ENCODE results near the gene SEMA3G.

Gene SEMA3G

DNA sequence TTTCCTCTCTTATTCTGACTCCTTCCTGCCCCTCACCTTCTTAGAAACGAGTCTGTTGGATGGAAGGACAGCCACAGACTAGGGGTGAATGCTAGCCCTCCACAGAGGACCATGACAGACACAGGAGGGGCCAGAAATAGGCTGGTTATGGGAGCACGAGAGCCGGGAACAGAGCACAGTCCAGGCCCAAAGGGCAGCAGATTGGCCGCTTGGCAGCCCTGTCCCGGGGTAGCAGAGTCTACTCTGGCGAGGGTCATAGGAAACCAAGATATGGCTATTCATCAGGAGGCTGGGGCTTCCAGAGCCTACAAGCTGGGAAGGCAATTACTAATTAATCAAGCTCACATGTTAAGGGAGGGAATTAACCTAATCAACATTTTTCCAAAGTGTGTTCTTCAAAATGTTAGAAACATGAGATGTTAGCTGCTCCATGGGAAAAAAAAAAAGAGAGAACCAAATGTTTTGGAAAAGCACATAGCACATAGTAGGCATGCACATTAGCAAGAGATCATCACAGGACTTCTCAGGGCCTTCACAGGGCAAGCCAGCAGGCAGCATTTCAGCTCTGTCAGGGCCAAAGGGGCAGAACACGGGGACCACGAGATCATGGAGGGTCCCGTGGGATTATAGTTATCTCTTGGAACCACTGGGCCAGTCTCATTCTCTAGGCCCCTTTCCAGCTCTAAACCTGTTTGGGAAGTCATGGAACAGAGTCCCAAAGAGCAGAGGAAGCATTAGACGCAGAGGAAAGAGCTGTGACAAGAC is 13.3 kb downstream of the SEMA3G start:
- TF ChIP-seq, protein P1, sequence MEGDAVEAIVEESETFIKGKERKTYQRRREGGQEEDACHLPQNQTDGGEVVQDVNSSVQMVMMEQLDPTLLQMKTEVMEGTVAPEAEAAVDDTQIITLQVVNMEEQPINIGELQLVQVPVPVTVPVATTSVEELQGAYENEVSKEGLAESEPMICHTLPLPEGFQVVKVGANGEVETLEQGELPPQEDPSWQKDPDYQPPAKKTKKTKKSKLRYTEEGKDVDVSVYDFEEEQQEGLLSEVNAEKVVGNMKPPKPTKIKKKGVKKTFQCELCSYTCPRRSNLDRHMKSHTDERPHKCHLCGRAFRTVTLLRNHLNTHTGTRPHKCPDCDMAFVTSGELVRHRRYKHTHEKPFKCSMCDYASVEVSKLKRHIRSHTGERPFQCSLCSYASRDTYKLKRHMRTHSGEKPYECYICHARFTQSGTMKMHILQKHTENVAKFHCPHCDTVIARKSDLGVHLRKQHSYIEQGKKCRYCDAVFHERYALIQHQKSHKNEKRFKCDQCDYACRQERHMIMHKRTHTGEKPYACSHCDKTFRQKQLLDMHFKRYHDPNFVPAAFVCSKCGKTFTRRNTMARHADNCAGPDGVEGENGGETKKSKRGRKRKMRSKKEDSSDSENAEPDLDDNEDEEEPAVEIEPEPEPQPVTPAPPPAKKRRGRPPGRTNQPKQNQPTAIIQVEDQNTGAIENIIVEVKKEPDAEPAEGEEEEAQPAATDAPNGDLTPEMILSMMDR (IDR thresholded peaks at IDR 0.05; ENCODE audit: insufficient read depth, low read depth, low read length, missing control alignments): no peak
- H3K4me3 ChIP-seq (ENCODE audit: low read length): no peak overlapping the region
- DNase-seq (ENCODE audit: low read depth): no peak

DNA sequence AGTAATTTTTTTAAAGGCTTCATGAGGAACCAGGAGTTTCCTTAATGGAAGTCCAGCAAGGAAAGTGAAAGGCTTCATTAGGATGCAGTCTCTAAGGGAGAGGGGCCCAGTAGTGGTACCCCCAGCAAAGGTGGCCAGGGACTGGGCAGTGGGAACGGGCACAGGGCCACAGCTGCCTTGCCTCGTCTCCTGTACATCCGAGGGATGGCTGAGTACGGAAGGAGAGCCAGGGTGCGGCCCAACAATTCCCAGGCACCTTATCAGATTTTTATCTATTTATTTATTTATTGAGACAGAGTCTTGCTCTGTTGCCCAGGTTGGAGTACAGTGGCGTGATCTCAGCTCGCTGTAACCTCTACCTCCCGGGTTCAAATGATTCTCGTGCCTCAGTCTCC is 14.5 kb downstream of the SEMA3G start:
- TF ChIP-seq, protein P1 (IDR thresholded peaks at IDR 0.05; ENCODE audit: insufficient read depth, low read depth, low read length, missing control alignments): no peak
- DNase-seq (ENCODE audit: low read depth): no peak
- H3K4me3 ChIP-seq (ENCODE audit: low read length): no peak overlapping the region

DNA sequence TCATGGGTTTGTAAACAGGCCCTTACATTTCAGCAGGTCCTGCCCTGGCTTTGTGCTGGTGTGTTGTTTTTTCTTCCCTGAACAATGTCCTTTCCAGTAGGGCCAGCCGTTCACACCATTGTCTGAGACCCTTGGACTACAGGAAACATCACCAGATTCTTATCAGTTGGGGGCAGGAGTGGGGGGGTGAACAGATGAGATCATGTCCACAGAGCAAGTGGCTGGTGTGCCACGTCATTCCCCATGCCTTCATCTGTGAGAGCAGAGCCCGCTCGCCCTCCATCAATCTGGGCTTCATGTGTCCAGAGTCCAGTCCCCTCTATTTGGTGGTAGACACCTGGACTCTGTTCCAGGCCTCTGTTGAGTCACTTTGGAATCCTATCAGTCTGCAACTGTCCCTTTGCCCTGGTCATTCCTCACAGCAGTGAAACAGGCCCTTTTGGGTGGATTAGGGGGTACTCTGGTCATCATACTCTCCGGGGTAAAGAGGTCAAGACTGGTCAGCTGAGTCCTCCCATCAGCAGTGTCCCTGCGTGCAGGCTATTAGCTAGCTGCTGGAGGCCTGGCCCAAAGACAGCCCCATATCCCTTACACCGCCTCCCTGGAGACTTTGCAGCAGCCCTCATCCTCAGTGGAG is 15.0 kb downstream of the SEMA3G start:
- H3K4me3 ChIP-seq (ENCODE audit: low read length): no peak overlapping the region
- TF ChIP-seq, protein P1 (IDR thresholded peaks at IDR 0.05; ENCODE audit: insufficient read depth, low read depth, low read length, missing control alignments): no peak
- no peak for DNase-seq (ENCODE audit: low read depth)

DNA sequence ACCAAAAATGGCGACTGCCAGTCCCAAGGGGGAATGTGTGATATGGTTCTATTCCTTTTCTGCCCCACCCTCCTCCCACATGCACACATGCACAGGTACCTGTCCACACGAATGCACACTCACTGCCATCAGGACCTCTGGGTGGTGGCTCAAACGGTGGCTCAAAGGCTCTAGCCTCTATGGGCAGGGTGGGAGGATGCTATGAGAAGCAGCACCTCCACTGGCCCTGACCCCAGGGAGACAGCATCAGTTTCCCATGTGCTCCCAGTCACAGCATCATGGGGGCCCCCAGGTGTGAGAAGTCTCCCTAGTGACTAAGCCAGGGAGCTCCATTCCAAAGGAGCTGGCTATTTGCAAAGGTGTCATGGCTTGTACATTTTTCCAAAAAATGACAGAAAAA is 15.9 kb downstream of the SEMA3G start:
- TF ChIP-seq, protein P1 (IDR thresholded peaks at IDR 0.05; ENCODE audit: insufficient read depth, low read depth, low read length, missing control alignments): no peak
- no peak for DNase-seq (ENCODE audit: low read depth)
- no peak overlapping the region for H3K4me3 ChIP-seq (ENCODE audit: low read length)

DNA sequence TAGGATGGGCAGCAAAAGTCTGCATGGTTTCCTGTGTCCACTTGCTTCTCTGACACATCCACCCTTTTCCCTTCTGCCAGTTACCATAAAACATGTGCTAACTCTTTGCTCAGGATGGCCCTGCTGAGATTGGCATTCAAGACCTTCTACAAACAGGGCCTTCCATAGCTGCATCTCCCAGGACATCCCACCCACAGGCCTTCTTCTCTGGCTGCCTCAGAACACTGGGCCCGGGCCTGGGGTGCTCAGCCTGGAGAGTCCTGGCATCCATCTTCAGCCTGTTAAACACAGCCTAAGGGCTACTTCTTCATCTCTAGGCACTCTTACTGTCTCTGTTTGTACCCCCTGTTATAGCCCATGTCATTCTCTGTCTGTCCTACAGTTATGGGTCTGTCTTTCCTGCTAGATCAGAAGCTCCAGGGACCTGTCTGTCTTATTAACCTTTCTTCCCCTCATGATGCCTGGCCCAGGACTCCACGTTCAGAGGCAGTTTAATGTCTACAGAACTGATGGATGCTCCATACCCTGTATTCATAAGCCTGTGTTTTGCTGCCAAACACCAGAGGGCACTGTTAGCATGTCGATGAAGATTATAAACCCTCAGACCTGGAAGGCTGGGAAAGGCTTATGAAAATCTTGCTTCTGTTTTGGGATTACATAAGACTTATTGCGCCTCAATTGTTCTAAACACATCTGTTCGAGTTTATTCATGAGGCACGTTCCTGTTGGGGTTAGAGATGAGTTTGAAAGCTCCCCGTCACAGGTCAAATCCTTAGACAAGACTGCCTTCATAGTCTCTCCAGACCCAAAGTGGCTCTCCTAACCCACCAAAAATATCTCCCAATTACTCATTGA is 16.5 kb downstream of the SEMA3G start:
- TF ChIP-seq, protein P1 (IDR thresholded peaks at IDR 0.05; ENCODE audit: insufficient read depth, low read depth, low read length, missing control alignments): peak; percentile 84
- no peak overlapping the region for H3K4me3 ChIP-seq (ENCODE audit: low read length)
- DNase-seq (ENCODE audit: low read depth): peak; percentile 78

DNA sequence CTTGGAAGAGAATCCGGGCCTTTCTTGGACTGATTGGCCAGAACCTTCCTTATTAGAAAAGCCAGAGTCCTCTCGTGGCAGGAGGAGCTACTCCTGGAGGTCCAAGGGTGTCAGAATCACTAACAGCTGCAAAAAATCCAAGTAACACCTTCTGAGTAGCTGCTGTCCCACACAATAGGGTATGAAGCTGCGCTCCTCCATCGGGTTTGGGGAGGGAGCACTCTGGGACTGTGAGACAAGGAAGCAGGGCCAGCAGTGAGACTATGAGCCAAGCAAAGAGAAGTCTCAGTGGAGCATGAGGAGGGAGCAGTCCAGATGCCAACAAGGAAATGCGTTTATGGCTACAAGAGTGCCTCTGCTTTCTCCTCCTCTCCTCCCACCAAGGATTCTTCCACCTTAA is 21.7 kb downstream of the SEMA3G start:
- TF ChIP-seq, protein P1 (IDR thresholded peaks at IDR 0.05; ENCODE audit: insufficient read depth, low read depth, low read length, missing control alignments): no peak
- H3K4me3 ChIP-seq (ENCODE audit: low read length): no peak overlapping the region
- no peak for DNase-seq (ENCODE audit: low read depth)
